Sigmoid colon (tissue), 7 donors: ENCODE results near the gene TBXAS1. TPM values are rescaled to one million over a fixed set of nuclear protein-coding genes. Genes with fewer than 3 reads are reported as not detected.
A peak's percentile ranks its signal among the peaks of the same experiment; 100 is the strongest.

Experiments used
- DNase-seq: peaks from one replicate; pipeline ENCODE4 v3.0.0-alpha.2; 2019
- H3K27ac ChIP-seq, 4 donors: fragments of 200-600 bp; sonication (generic); one replicate each; pipeline ENCODE4 v1.5.1; 2016 to 2019; ENCODE audit warnings: mild to moderate bottlenecking in 1 of 4
- H3K27me3 ChIP-seq, 3 donors: fragments of 200-600 bp; sonication (generic); one replicate each; pipeline ENCODE4 v1.5.1; 2019; ENCODE audit warnings: mild to moderate bottlenecking in 1 of 3
- H3K36me3 ChIP-seq, 4 donors: fragments of 200-600 bp; sonication (generic); one replicate each; pipeline ENCODE4 v1.5.1; 2016 to 2019
- H3K4me1 ChIP-seq, 4 donors: fragments of 200-600 bp; sonication (generic); one replicate each; pipeline ENCODE4 v1.5.1; 2017 to 2019
- H3K4me3 ChIP-seq, 4 donors: fragments of 200-600 bp; sonication (generic); one replicate each; pipeline ENCODE4 v1.5.1; 2017 to 2019; ENCODE audit warnings: mild to moderate bottlenecking in 2 of 4, moderate library complexity in 1 of 4
- H3K9me3 ChIP-seq, 4 donors: fragments of 200-600 bp in 3 of 4; sonication (generic) in 3 of 4; one replicate each; pipeline versions ENCODE4 v1.5.1 to v1.6.1; 2013 to 2019
- EP300 ChIP-seq, 4 donors: sonication (generic); formaldehyde crosslinking; IDR thresholded peaks; one replicate each; pipeline ENCODE4 v1.6.1; 2017; ENCODE audit warnings: antibody characterized with exemption in 4 of 4
- POLR2A ChIP-seq, 2 donors: fragments of 450-650 bp; IDR thresholded peaks; one replicate each; pipeline ENCODE4 v1.6.1; 2016; ENCODE audit warnings: antibody characterized with exemption in 2 of 2, mild to moderate bottlenecking in 2 of 2, moderate library complexity in 2 of 2
- POLR2AphosphoS5 ChIP-seq, 4 donors: sonication (generic); formaldehyde crosslinking; IDR thresholded peaks; one replicate each; pipeline ENCODE4 v1.6.1; 2017; ENCODE audit warnings: antibody characterized with exemption in 4 of 4
- WGBS, 2 donors: extraction: QIAGEN DNeasy Blood & Tissue Kit; methylation state at CpG; one replicate each; pipeline ENCODE4 v1.1.7; 2013; 5-methylcytosine and 5-hydroxymethylcytosine counted together
- intact Hi-C: fragments of 100-400 bp; cut with DNase I; formaldehyde crosslinking; loops from one replicate; pipeline ENCODE4 v1.15.1; 2023
- polyA plus RNA-seq, 3 donors: library from polyadenylated mRNA; stranded (reverse); fragments of 200-250 nt; gene quantifications; one replicate each; pipeline ENCODE4 v1.2.3, GENCODE V29; 2013
- total RNA-seq, 4 donors: library from RNA; depleted of rRNA; stranded (reverse); fragments of >200 nt; gene quantifications; one replicate each; pipeline ENCODE4 v1.1.0, GENCODE V29; 2016
- TF ChIP-seq, protein P1 (sequence below), 4 experiments: fragments of 450-650 bp in 3 of 4; fragments of 200-600 bp in 1 of 4; IDR thresholded peaks; one replicate each; pipeline ENCODE4 v1.5.1; 2016 to 2019; ENCODE audit warnings: antibody characterized with exemption in 4 of 4, mild to moderate bottlenecking in 3 of 4, moderate library complexity in 2 of 4
- donor health status: healthy with polysubstance abuse.
- donor health status: Bipolar disorder and iron deficiency.
- donor health status: healthy.

The TBXAS1 gene
- total and polyA plus RNA-seq, 7 donors: 6.0 to 28.2 (median 19.3) TPM

DNA sequence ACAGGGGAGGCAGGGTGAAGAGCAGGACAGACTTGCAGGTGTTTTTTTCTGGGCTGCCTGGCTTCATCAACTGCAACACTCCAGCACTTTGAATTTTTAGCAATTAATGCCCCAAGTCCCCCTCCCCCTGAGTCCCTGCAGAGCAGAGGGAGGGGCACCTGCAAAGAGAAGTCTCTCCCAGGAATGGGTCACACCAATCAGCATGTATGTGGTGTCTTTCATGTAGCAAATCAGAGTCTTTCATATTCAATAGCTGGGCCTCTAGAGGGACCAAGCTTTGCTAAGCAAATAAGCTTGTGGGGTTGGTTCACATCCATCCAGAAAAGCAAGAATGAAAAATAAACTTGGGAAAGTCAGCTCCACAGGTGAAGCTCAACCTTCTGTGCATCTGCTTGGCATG, 143.0 kb downstream of the TBXAS1 start:
- no peak for DNase-seq
- no peak overlapping the region for H3K4me3 ChIP-seq
- intact Hi-C loops: no loop called here

DNA sequence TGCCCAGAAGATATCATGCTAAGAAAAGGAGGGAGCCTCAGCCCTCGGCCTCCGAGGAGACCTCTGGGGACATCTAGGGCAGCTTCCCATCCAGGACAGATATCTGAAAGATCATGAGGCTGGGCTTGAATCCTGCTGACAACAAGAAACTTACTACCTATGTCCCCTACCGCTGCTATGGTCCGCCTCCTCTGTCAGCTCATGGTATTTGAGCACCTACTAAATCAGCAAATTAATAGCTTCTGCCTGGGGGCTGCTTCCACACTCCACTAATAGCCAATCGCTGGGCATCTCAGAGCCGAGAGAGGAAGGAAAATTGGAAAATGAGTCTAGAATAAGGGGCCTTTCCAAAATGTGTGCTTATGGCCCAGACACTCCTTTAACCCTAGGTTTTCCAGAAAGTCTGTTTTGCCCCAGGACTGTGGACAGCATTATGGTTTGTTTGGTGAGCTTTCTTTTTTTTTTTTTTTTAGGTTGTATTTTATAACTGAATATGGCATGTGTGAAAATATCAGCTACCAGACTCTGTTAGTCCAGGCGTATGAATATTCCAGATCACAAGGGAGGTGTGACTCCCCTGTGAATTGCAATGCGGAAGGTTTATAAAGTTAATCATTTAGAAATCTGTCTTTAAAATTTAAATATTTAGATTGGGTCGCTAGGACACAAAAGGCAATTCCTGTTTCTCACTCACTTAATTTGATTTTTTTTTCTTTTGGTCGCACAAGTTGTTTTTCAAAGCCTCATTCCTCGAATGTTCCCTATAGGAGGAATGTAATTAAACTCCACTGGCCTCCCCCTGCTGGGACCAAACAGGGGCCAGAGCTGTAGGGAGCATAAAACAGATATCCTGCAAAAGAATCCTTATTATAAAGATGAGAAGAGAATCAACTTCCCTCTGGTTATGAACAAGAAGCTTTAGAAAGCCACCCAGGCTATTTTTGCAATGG, 144.3 kb downstream of the TBXAS1 start:
- 83 to 87% methylated on average over 11 of the region's 11 CpGs for WGBS, 2 donors
- H3K36me3 ChIP-seq: no peaks in the 10 kb centered on the region
- H3K4me3 ChIP-seq: no peak overlapping the region
- no peaks in the 10 kb centered on the region for H3K27me3 ChIP-seq
- no peaks in the 10 kb centered on the region for H3K9me3 ChIP-seq
- no peak for DNase-seq
- intact Hi-C loops: no loop called here
- TF ChIP-seq, protein P1, sequence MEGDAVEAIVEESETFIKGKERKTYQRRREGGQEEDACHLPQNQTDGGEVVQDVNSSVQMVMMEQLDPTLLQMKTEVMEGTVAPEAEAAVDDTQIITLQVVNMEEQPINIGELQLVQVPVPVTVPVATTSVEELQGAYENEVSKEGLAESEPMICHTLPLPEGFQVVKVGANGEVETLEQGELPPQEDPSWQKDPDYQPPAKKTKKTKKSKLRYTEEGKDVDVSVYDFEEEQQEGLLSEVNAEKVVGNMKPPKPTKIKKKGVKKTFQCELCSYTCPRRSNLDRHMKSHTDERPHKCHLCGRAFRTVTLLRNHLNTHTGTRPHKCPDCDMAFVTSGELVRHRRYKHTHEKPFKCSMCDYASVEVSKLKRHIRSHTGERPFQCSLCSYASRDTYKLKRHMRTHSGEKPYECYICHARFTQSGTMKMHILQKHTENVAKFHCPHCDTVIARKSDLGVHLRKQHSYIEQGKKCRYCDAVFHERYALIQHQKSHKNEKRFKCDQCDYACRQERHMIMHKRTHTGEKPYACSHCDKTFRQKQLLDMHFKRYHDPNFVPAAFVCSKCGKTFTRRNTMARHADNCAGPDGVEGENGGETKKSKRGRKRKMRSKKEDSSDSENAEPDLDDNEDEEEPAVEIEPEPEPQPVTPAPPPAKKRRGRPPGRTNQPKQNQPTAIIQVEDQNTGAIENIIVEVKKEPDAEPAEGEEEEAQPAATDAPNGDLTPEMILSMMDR (IDR thresholded peaks at IDR 0.05): no peak
- TF ChIP-seq POLR2AphosphoS5 (IDR thresholded peaks at IDR 0.05): no peak
- TF ChIP-seq POLR2A (IDR thresholded peaks at IDR 0.05): no peak
- TF ChIP-seq EP300 (IDR thresholded peaks at IDR 0.05): no peak
- no peaks in the 10 kb centered on the region for H3K4me1 ChIP-seq
- H3K27ac ChIP-seq: peak overlapping the region in 1 of 4 donors; percentile 67

More for the DNA sequence above, 143.0 kb downstream of the TBXAS1 start:
- Histone ChIP-seq H3K4me1 (no peaks in the 10 kb centered on the region), H3K27ac (no peak overlapping the region), H3K9me3 (no peaks in the 10 kb centered on the region), H3K27me3 (no peaks in the 10 kb centered on the region), H3K36me3 (no peaks in the 10 kb centered on the region)
- TF ChIP-seq, protein P1 (IDR thresholded peaks at IDR 0.05): no peak
- TF ChIP-seq POLR2AphosphoS5 (IDR thresholded peaks at IDR 0.05) (no peak), EP300 (IDR thresholded peaks at IDR 0.05) (no peak), POLR2A (IDR thresholded peaks at IDR 0.05) (no peak)

DNA sequence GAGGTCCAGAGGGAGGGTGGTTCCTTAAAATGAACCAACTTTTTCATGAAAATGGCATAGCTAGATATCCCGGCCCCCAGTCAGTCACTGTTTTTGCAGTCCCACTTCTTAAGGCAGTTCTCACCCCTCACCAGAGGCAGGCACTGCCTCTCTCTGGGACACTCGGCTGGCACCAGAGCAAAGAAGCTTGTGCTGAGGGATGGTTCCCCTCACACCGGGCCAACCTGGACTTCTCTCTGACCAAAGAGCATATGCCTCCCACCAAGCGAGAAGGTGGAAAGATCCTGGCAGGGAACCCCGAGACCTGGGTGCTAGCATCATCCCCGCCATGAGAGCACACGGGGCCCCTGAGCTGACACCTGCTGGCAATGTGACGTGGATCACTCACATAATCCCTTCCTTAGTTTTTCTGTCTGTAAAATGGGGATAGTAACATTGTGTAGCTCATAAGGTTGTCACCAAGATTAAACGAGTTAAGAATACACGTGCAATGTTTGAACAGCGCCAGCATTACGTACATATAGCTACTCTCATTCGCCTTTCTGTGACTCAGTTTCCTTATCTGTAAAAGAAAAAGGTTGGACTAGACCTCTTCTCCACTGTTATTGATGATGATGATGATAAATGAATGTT, 145.2 kb downstream of the TBXAS1 start:
- no peaks in the 10 kb centered on the region for H3K9me3 ChIP-seq
- 94 to 95% methylated on average over 13 of the region's 13 CpGs for WGBS, 2 donors
- no peak for DNase-seq
- TF ChIP-seq, protein P1 (IDR thresholded peaks at IDR 0.05): no peak
- TF ChIP-seq EP300 (IDR thresholded peaks at IDR 0.05): no peak
- TF ChIP-seq POLR2AphosphoS5 (IDR thresholded peaks at IDR 0.05): no peak
- TF ChIP-seq POLR2A (IDR thresholded peaks at IDR 0.05): no peak
- H3K27ac ChIP-seq: peak overlapping the region in 1 of 4 donors; percentile 67
- no peak overlapping the region for H3K4me3 ChIP-seq
- no peaks in the 10 kb centered on the region for H3K4me1 ChIP-seq
- intact Hi-C loops: no loop called here
- H3K27me3 ChIP-seq: no peaks in the 10 kb centered on the region
- no peaks in the 10 kb centered on the region for H3K36me3 ChIP-seq

DNA sequence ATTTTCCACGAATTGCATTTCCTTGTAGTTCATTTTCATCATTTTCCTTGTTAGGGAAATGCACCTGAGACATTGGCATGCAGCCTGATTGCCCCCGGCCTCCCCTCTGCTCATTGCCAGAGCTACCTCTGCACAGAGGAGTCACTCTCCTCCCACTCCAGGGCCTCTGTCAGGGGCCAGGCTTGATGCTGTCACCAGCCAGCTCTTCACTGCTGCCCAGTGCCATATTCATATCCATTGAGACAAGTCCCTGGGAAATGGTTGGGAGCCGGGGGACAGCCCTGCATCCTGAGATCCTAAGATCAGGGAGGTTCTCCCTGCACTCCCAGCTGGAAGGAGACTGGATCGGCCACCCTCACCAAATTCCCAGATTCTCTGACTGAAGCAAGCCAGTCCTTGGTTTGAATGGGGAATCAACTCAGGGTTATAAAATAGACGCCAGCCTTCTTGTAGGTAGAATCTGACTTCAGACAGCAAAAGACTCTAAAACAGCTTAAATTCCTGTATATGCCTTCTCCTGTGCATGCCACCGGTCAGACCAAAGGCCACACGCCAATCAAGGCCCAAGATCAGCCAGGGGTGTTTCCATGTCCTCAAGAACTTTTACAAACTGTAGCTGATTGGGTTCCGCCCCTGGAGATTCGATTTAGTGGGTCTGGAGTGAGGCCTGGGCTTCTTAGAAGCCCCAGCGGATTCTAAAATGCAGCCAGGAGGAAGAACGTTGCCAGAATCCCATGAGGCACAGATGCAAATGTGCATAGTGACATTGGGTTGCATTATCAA, 147.2 kb downstream of the TBXAS1 start:
- no peak overlapping the region for H3K27ac ChIP-seq
- no peak for DNase-seq
- TF ChIP-seq EP300 (IDR thresholded peaks at IDR 0.05): no peak
- TF ChIP-seq POLR2A (IDR thresholded peaks at IDR 0.05): no peak
- TF ChIP-seq, protein P1 (IDR thresholded peaks at IDR 0.05): no peak
- TF ChIP-seq POLR2AphosphoS5 (IDR thresholded peaks at IDR 0.05): no peak
- no peaks in the 10 kb centered on the region for H3K27me3 ChIP-seq
- H3K4me1 ChIP-seq: no peaks in the 10 kb centered on the region
- no peaks in the 10 kb centered on the region for H3K9me3 ChIP-seq
- intact Hi-C loops: no loop called here
- H3K4me3 ChIP-seq: no peak overlapping the region
- WGBS, 2 donors: 90 to 92% methylated on average over 11 of the region's 11 CpGs
- H3K36me3 ChIP-seq: no peaks in the 10 kb centered on the region
